H1 (cell line): ENCODE data around the gene GINS3. TPM values are rescaled to one million over a fixed set of nuclear protein-coding genes. Genes with fewer than 3 reads are reported as not detected.

ENCODE experiments used
- CTCF ChIA-PET: fragments of 300-600 bp; sonication (Branson Sonifier 250); formaldehyde crosslinking; loops from one replicate; lab custom pipeline; 2021; ENCODE audit not compliant: partially characterized antibody; lab: Charles Lee
- POLR2A ChIA-PET: fragments of 300-600 bp; sonication (Branson Sonifier 250); formaldehyde crosslinking; loops from one replicate; lab custom pipeline; 2021; ENCODE audit warnings: inconsistent platforms; ENCODE audit not compliant: partially characterized antibody; lab: Charles Lee
- DNase-seq, 2 experiments: peaks; one replicate each; pipeline versions ENCODE4 v3.0.0 to v3.0.0-alpha.2; 2010 to 2022; ENCODE audit warnings: low spot score in 2 of 2, low read depth in 1 of 2, mixed read lengths in 1 of 2
- FAIRE-seq: peaks from 2 replicates; lab custom pipeline; 2011; peaks lifted over from hg19 to GRCh38; lab: Jason Lieb, UNC
- H2AFZ ChIP-seq: 2 replicates; pipeline ENCODE4 v1.8.1; 2012; ENCODE audit warnings: low read length, inconsistent platforms
- H2AK5ac ChIP-seq: 2 replicates; pipeline ENCODE4 v1.6.1; 2013; ENCODE audit warnings: low read depth, low read length
- H2BK120ac ChIP-seq: replicated peaks from 2 replicates; pipeline ENCODE3; 2013; ENCODE audit warnings: low read depth, low read length, inconsistent platforms
- H2BK12ac ChIP-seq: 2 replicates; pipeline ENCODE4 v1.6.1; 2013; ENCODE audit warnings: low read depth, low read length
- H2BK15ac ChIP-seq: 2 replicates; pipeline ENCODE4 v1.6.1; 2013; ENCODE audit warnings: low read length
- H2BK20ac ChIP-seq: 2 replicates; pipeline ENCODE4 v1.6.1; 2013; ENCODE audit warnings: low read length
- H2BK5ac ChIP-seq: 2 replicates; pipeline ENCODE4 v1.6.1; 2013; ENCODE audit warnings: low read depth, low read length
- H3K14ac ChIP-seq: 2 replicates; pipeline ENCODE4 v1.6.1; 2013; ENCODE audit warnings: inconsistent platforms; ENCODE audit not compliant: insufficient read length
- H3K18ac ChIP-seq: 2 replicates; pipeline ENCODE4 v1.6.1; 2013; ENCODE audit warnings: low read length; ENCODE audit errors: extremely low read depth
- H3K23ac ChIP-seq: 2 replicates; pipeline ENCODE4 v1.6.1; 2013; ENCODE audit warnings: inconsistent platforms; ENCODE audit not compliant: insufficient read length
- H3K23me2 ChIP-seq: 2 replicates; pipeline ENCODE4 v1.6.1; 2013; ENCODE audit warnings: low read depth, low read length
- H3K27ac ChIP-seq: 2 replicates; pipeline ENCODE4 v1.6.1; 2011; ENCODE audit warnings: low read depth, low read length, inconsistent platforms
- H3K27me3 ChIP-seq, 4 experiments: replicated peaks in 1 of 4; 1 replicate in 1 of 4; 2 replicates in 3 of 4; pipeline versions ENCODE4 v1.6.1 to v1.8.1; 2011 to 2013; ENCODE audit warnings: low read length in 3 of 4, mild to moderate bottlenecking in 3 of 4, inconsistent platforms in 2 of 4, mixed read lengths in 2 of 4, moderate library complexity in 1 of 4; ENCODE audit not compliant: control insufficient read depth in 3 of 4, insufficient read depth in 3 of 4; ENCODE audit errors: extremely low read depth in 1 of 4
- H3K36me3 ChIP-seq, 4 experiments: 2 replicates each; pipeline versions ENCODE4 v1.6.1 to v1.8.1; 2011 to 2013; ENCODE audit warnings: mild to moderate bottlenecking in 4 of 4, low read length in 3 of 4, moderate library complexity in 2 of 4, control low read depth in 1 of 4, inconsistent platforms in 1 of 4; ENCODE audit not compliant: insufficient read depth in 4 of 4, control insufficient read depth in 2 of 4
- H3K4ac ChIP-seq: replicated peaks from 2 replicates; pipeline ENCODE3; 2013; ENCODE audit warnings: low read length, low read depth, mixed read lengths, inconsistent platforms; ENCODE audit not compliant: insufficient read length
- H3K4me1 ChIP-seq, 4 experiments: replicated peaks in 1 of 4; 1 replicate in 1 of 4; 2 replicates in 3 of 4; pipeline versions ENCODE4 v1.6.1 to v1.8.1; 2011 to 2013; ENCODE audit warnings: low read length in 3 of 4, inconsistent platforms in 2 of 4, mixed read lengths in 1 of 4; ENCODE audit not compliant: insufficient read depth in 4 of 4, control insufficient read depth in 3 of 4
- H3K4me2 ChIP-seq, 2 experiments: 2 replicates each; pipeline versions ENCODE4 v1.6.1 to v1.8.1; 2011 to 2013; ENCODE audit warnings: low read depth in 2 of 2, low read length in 2 of 2, control low read depth in 1 of 2, inconsistent platforms in 1 of 2, mild to moderate bottlenecking in 1 of 2; ENCODE audit not compliant: insufficient read depth in 1 of 2
- H3K4me3 ChIP-seq, 4 experiments: fragments of 200-600, 300-600 bp in 1 of 4; sonication (generic), shearing (Covaris generic), sonication (Bioruptor Twin) in 1 of 4; 2 replicates each; pipeline versions ENCODE4 v1.5.1 to v1.8.1; 2011 to 2016; ENCODE audit warnings: low read length in 4 of 4, low read depth in 3 of 4, control low read depth in 2 of 4, inconsistent platforms in 2 of 4, mild to moderate bottlenecking in 2 of 4, mixed read lengths in 1 of 4, moderate library complexity in 1 of 4; ENCODE audit not compliant: insufficient read depth in 2 of 4; ENCODE audit errors: extremely low read depth in 1 of 4
- H3K56ac ChIP-seq: replicated peaks from 2 replicates; pipeline ENCODE3; 2013; ENCODE audit warnings: low read depth, mild to moderate bottlenecking, mixed read lengths, low read length, inconsistent platforms; ENCODE audit not compliant: insufficient read length
- H3K79me1 ChIP-seq: 2 replicates; pipeline ENCODE4 v1.6.1; 2013; ENCODE audit warnings: low read depth, low read length, control low read depth
- H3K79me2 ChIP-seq, 2 experiments: 2 replicates each; pipeline versions ENCODE4 v1.6.1 to v1.8.1; 2012 to 2013; ENCODE audit warnings: low read length in 2 of 2, mild to moderate bottlenecking in 2 of 2, inconsistent platforms in 1 of 2; ENCODE audit not compliant: insufficient read depth in 2 of 2, control insufficient read depth in 1 of 2
- H3K9ac ChIP-seq, 4 experiments: replicated peaks in 1 of 4; 1 replicate in 1 of 4; 2 replicates in 3 of 4; pipeline versions ENCODE4 v1.6.1 to v1.8.1; 2011 to 2013; ENCODE audit warnings: low read depth in 3 of 4, low read length in 3 of 4, control low read depth in 2 of 4, mild to moderate bottlenecking in 2 of 4, moderate library complexity in 2 of 4, inconsistent platforms in 1 of 4; ENCODE audit errors: extremely low read depth in 1 of 4
- H3K9me3 ChIP-seq, 2 experiments: 2 replicates each; pipeline versions ENCODE4 v1.6.1 to v1.8.1; 2012 to 2013; ENCODE audit warnings: mild to moderate bottlenecking in 2 of 2, moderate library complexity in 2 of 2, control low read depth in 1 of 2, inconsistent platforms in 1 of 2, low read depth in 1 of 2, low read length in 1 of 2, mixed read lengths in 1 of 2; ENCODE audit not compliant: insufficient read depth in 2 of 2
- H4K20me1 ChIP-seq, 2 experiments: replicated peaks in 1 of 2; 2 replicates each; pipeline versions ENCODE3 to v1.8.1; 2011 to 2013; ENCODE audit warnings: inconsistent platforms in 2 of 2, low read length in 2 of 2, mild to moderate bottlenecking in 1 of 2; ENCODE audit not compliant: insufficient read depth in 2 of 2, control insufficient read depth in 1 of 2
- H4K5ac ChIP-seq: 2 replicates; pipeline ENCODE4 v1.6.1; 2013; ENCODE audit warnings: low read length, low read depth, mixed read lengths, inconsistent platforms; ENCODE audit not compliant: insufficient read length
- H4K8ac ChIP-seq: 2 replicates; pipeline ENCODE4 v1.8.0; 2013; ENCODE audit warnings: mild to moderate bottlenecking, moderate library complexity, low read length, inconsistent platforms; ENCODE audit not compliant: insufficient read depth; ENCODE audit errors: extremely low read depth
- H4K91ac ChIP-seq: replicated peaks from 2 replicates; pipeline ENCODE3; 2013; ENCODE audit warnings: low read length, mixed read lengths, inconsistent platforms; ENCODE audit not compliant: insufficient read length
- ATF2 ChIP-seq: IDR thresholded peaks from 2 replicates; pipeline ENCODE4 v1.6.1; 2012; ENCODE audit warnings: low read length, inconsistent platforms
- BACH1 ChIP-seq: IDR thresholded peaks from 2 replicates; pipeline ENCODE4 v1.6.1; 2012; ENCODE audit warnings: low read length, improper control_type of control experiment
- BCL11A ChIP-seq, 2 experiments: IDR thresholded peaks; one replicate each; pipeline ENCODE4 v1.6.1; 2011; ENCODE audit warnings: low read depth in 2 of 2, low read length in 2 of 2, mild to moderate bottlenecking in 2 of 2
- EGR1 ChIP-seq: IDR thresholded peaks from 2 replicates; pipeline ENCODE4 v1.6.1; 2011; ENCODE audit warnings: low read depth, low read length, borderline replicate concordance
- EP300 ChIP-seq, 2 experiments: IDR thresholded peaks; 1 replicate in 1 of 2; 2 replicates in 1 of 2; pipeline ENCODE4 v1.6.1; 2011 to 2012; ENCODE audit warnings: low read depth in 2 of 2, low read length in 2 of 2, mild to moderate bottlenecking in 2 of 2, borderline replicate concordance in 1 of 2, inconsistent platforms in 1 of 2, moderate library complexity in 1 of 2
- HDAC6 ChIP-seq: IDR thresholded peaks from one replicate; pipeline ENCODE4 v1.7.1; 2012; ENCODE audit warnings: low read depth, mild to moderate bottlenecking, inconsistent platforms, low read length, moderate library complexity
- SIN3A ChIP-seq, 2 experiments: IDR thresholded peaks in 1 of 2; conservative IDR thresholded peaks in 1 of 2; 2 replicates each; pipeline ENCODE4 v1.6.1; 2011 to 2012; ENCODE audit warnings: low read length in 2 of 2, improper control_type of control experiment in 1 of 2, low read depth in 1 of 2, mild to moderate bottlenecking in 1 of 2
- TEAD4 ChIP-seq: IDR thresholded peaks from 2 replicates; pipeline ENCODE4 v1.6.1; 2012; ENCODE audit warnings: low read depth, low read length, inconsistent platforms, mixed read lengths
- USF2 ChIP-seq: IDR thresholded peaks from 2 replicates; pipeline ENCODE4 v1.6.1; 2011; ENCODE audit warnings: low read length, improper control_type of control experiment
- WGBS, 2 experiments: shearing (Covaris generic) in 1 of 2; methylation state at CpG; one replicate each; pipeline versions ENCODE4 v1.1.6 to v1.1.7; 2013 to 2015; ENCODE audit warnings: low lambda C conversion rate in 2 of 2, mixed read lengths in 2 of 2, inconsistent platforms in 1 of 2, low coverage in 1 of 2, missing lambda C conversion rate in 1 of 2; ENCODE audit not compliant: insufficient replicate concordance in 2 of 2, insufficient coverage in 1 of 2, insufficient read length in 1 of 2; ENCODE audit errors: extremely low coverage in 1 of 2, missing lambda C conversion rate in 1 of 2; 5-methylcytosine and 5-hydroxymethylcytosine counted together
- polyA plus RNA-seq, 7 experiments: library from polyadenylated mRNA; depleted of rRNA in 3 of 7; stranded (reverse) in 5 of 7; unstranded in 2 of 7; fragments of >200 nt in 5 of 7; fragments of 200-250 nt in 2 of 7; gene quantifications; 1 replicate in 5 of 7; 2 replicates in 1 of 7; 4 replicates in 1 of 7; pipeline versions ENCODE4 v1.2.1 to v1.2.3, GENCODE V29; 2011 to 2013; ENCODE audit warnings: missing spikeins in 2 of 7, mixed read lengths in 2 of 7
- total RNA-seq: library from RNA; stranded (reverse); fragmentation: NEBNext Ultra II Directional; extraction: Animal tissue kit (Norgen Biotek cat#: 25700); gene quantifications from 2 replicates; pipeline ENCODE4 v1.2.1, GENCODE V29; 2021
- TF ChIP-seq, protein P1 (sequence below): IDR thresholded peaks from 2 replicates; pipeline ENCODE4 v1.6.1; 2012; ENCODE audit warnings: inconsistent platforms

GINS3 gene
- total and polyA plus RNA-seq, 2 of the 8 experiments (the other 6 are each of a cell fraction or from before 2014, with no cell fraction given), result 12.9 to 15.4 TPM

DNA sequence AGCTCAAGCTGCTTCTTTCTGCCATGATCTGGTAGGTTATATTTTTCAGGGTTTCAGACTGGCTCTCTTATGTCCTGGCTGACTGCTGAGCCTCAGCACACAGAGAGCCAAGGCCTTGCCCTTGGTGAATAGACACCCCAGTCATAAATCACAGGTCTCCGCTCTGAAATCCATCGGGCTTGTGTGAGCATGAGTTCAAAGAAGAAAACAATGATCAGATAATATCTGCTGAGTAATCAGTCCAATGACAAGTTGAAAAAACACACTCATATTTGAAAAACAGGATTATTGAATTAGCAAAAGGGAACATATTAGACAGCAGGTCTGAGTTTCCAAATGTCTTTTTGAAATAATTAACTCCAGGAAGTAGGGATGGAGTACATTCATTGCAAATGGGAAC lies 56.6 kb downstream of the GINS3 start:
- H3K4ac ChIP-seq, result no peak overlapping the region
- H3K18ac ChIP-seq, result no peak overlapping the region
- no peaks in the 10 kb centered on the region for H3K79me1 ChIP-seq
- no peak overlapping the region for H3K4me3 ChIP-seq
- H3K9ac ChIP-seq, result no peak overlapping the region
- no peak overlapping the region for H3K23ac ChIP-seq
- FAIRE-seq (no peak), DNase-seq (no peak)
- no peak overlapping the region for H2BK12ac ChIP-seq
- no peaks in the 10 kb centered on the region for H3K36me3 ChIP-seq
- H2BK20ac ChIP-seq, result no peak overlapping the region
- no peaks in the 10 kb centered on the region for H3K4me1 ChIP-seq
- no peak overlapping the region for H3K56ac ChIP-seq
- no peak overlapping the region for H2AFZ ChIP-seq
- H4K20me1 ChIP-seq, result peaks cover 0 to 1% of the 10 kb centered on the region in 2 experiments
- H4K91ac ChIP-seq, result no peak overlapping the region
- ChIA-PET POLR2A (no interaction called here), CTCF (interaction anchor here (0.8 to 4.8 kb wide), 5 partner anchors 13 to 307 kb away, joined by 3 to 18 read pairs (median 3); no protein-coding TSS in a partner anchor)
- H3K27ac ChIP-seq, result no peak overlapping the region
- H3K79me2 ChIP-seq, result no peaks in the 10 kb centered on the region
- no peak overlapping the region for H4K5ac ChIP-seq
- H4K8ac ChIP-seq, result no peak overlapping the region
- no peaks in the 10 kb centered on the region for H3K9me3 ChIP-seq
- WGBS, 2 experiments, result 87% methylated on average over 2 of the region's 2 CpGs; no CpG with 5 or more reads in 1 of the 2 experiments
- no peak overlapping the region for H2AK5ac ChIP-seq
- no peak overlapping the region for H2BK15ac ChIP-seq
- H3K27me3 ChIP-seq, result no peaks in the 10 kb centered on the region; a peak in 1 of 7 replicates
- no peaks in the 10 kb centered on the region; the same call in 1 of the 2 replicates for H3K23me2 ChIP-seq
- H3K14ac ChIP-seq, result no peak overlapping the region
- no peak overlapping the region for H2BK120ac ChIP-seq
- H2BK5ac ChIP-seq, result no peak overlapping the region
- H3K4me2 ChIP-seq, result no peak overlapping the region
- no peak for TF ChIP-seq SIN3A (conservative IDR thresholded peaks at IDR 0.05 in 1 of 2, IDR thresholded peaks at IDR 0.05 in 1 of 2; ENCODE audit: low read depth in 1 of 2, low read length in 2 of 2)
- no peak for TF ChIP-seq ATF2
- TF ChIP-seq BCL11A (IDR thresholded peaks at IDR 0.05; ENCODE audit: low read depth in 2 of 2, low read length in 2 of 2), result no peak
- TF ChIP-seq EGR1, result no peak
- TF ChIP-seq, protein P1, sequence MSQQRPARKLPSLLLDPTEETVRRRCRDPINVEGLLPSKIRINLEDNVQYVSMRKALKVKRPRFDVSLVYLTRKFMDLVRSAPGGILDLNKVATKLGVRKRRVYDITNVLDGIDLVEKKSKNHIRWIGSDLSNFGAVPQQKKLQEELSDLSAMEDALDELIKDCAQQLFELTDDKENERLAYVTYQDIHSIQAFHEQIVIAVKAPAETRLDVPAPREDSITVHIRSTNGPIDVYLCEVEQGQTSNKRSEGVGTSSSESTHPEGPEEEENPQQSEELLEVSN, result no peak
- no peak for TF ChIP-seq TEAD4
- no peak for TF ChIP-seq USF2
- TF ChIP-seq HDAC6, result no peak
- no peak for TF ChIP-seq EP300 (IDR thresholded peaks at IDR 0.05; ENCODE audit: borderline replicate concordance in 1 of 2, low read depth in 2 of 2, low read length in 2 of 2)
- no peak for TF ChIP-seq BACH1
